ENCODE results near the gene LTB. TPM values are rescaled to one million over a fixed set of nuclear protein-coding genes. Genes with fewer than 3 reads are reported as not detected.

Gene LTB
- polyA plus RNA-seq, 3 donors, result 12.6 to 25.5 (median 21.6) TPM

- intact Hi-C loops (cut with micrococcal nuclease), result loop anchor here (2.0 to 10.0 kb wide), 7 partner anchors 52 to 408 kb away; partner anchors contain the start of genes C6orf47 (in 1 of the 2), CLIC1 (in 1 of the 2), GPANK1 (in 1 of the 2) and MICB (in 1 of the 2)
Measured at GRCh38 chr6:31546958-31547726, 35.1 kb downstream of the LTB start, which contains the start of gene NFKBIL1. Gene NFKBIL1 (plus strand): TSS chr6:31547608. CDS start chr6:31547695, 87 bp downstream.

More at GRCh38 chr6:31546958-31547726, 35.1 kb downstream of the LTB start, which contains the start of gene NFKBIL1:
- Mint-ChIP-seq H3K36me3 (peaks cover 11 to 22% of the 10 kb centered on the region in 2 donors), H3K27ac (peak within 1 kb of the TSS; percentile 86 to 96 (median 92)), H3K4me1 (peaks cover 45% of the 10 kb centered on the region), H3K4me3 (peak within 1 kb of the TSS; percentile 65 to 86), H3K27me3 (ENCODE audit: low read depth in 3 of 3) (no peaks in the 10 kb centered on the region), H3K9me3 (no peaks in the 10 kb centered on the region)
- Histone ChIP-seq H3K4me2 (replicated peaks; ENCODE audit: extremely low read depth, low read length, poor library complexity, severe bottlenecking) (peak within 1 kb of the TSS; percentile 70), H4K20me1 (ENCODE audit: insufficient read depth, low read length) (no peaks in the 10 kb centered on the region), H3K36me3 (replicated peaks in 1 of 2; ENCODE audit: control insufficient read depth in 1 of 2, insufficient read depth in 2 of 2, low read length in 2 of 2) (peaks cover 0 to 21% of the 10 kb centered on the region in 2 donors), H3K9me3 (replicated peaks in 1 of 2; ENCODE audit: control insufficient read depth in 1 of 2, insufficient read depth in 1 of 2, low read length in 2 of 2) (no peaks in the 10 kb centered on the region), H3K9ac (ENCODE audit: insufficient read depth, low read length, poor library complexity, severe bottlenecking) (peak within 1 kb of the TSS; percentile 41), H3K4me1 (ENCODE audit: control insufficient read depth in 1 of 2, insufficient read depth in 2 of 2, low read length in 2 of 2) (peaks cover 36 to 45% of the 10 kb centered on the region in 2 donors), H2AFZ (ENCODE audit: insufficient read depth, low read depth, low read length, poor library complexity, severe bottlenecking) (peak within 1 kb of the TSS; percentile 58), H3K79me2 (ENCODE audit: insufficient read depth, low read length) (peaks cover 50% of the 10 kb centered on the region), H3K27ac (ENCODE audit: low read depth in 1 of 2, low read length in 2 of 2) (peak within 1 kb of the TSS; percentile 54 to 68), H3K27me3 (ENCODE audit: control insufficient read depth in 2 of 2, insufficient read depth in 2 of 2, low read length in 2 of 2) (no peaks in the 10 kb centered on the region), H3K4me3 (replicated peaks in 1 of 3; ENCODE audit: low read depth in 2 of 3, low read length in 3 of 3) (peak within 1 kb of the TSS; percentile 33 to 71 (median 34))
- peak; percentile 52 for TF ChIP-seq CTCF (IDR thresholded peaks at IDR 0.05)
- 0% methylated on average over 8 of the region's 25 CpGs for WGBS (ENCODE audit: insufficient coverage)
- DNase-seq, result peak; percentile 87 to 95 (median 92)

Data from CD14-positive monocyte (primary cell).